SK-N-SH treated with all-trans-retinoic acid at 6 μM for 48 hours (cell line): ENCODE results near the gene JPT2.

Experiments
- ARNTL ChIP-seq: fragments of 450-650 bp; formaldehyde crosslinking; IDR thresholded peaks from 2 replicates; pipeline ENCODE4 v1.5.0; 2020; ENCODE audit warnings: low read depth, mild to moderate bottlenecking, moderate library complexity, borderline replicate concordance
- BACH2 ChIP-seq: fragments of 250-450 bp; sonication (Bioruptor Pico); IDR thresholded peaks from 2 replicates; pipeline ENCODE4 v1.9.0; 2021; ENCODE audit warnings: mild to moderate bottlenecking, borderline replicate concordance
- ESRRG ChIP-seq: fragments of 250-450 bp; sonication (Bioruptor Pico); IDR thresholded peaks from 2 replicates; pipeline ENCODE4 v1.6.1; 2021; ENCODE audit warnings: mild to moderate bottlenecking
- ISL1 ChIP-seq: fragments of 250-450 bp; sonication (Bioruptor Pico); IDR thresholded peaks from 2 replicates; pipeline ENCODE4 v2.1.2; 2022; ENCODE audit warnings: mild to moderate bottlenecking, moderate library complexity
- PPARA ChIP-seq: fragments of 250-450 bp; sonication (Bioruptor Pico); IDR thresholded peaks from 2 replicates; pipeline ENCODE4 v1.5.0; 2020; ENCODE audit warnings: mild to moderate bottlenecking, borderline replicate concordance
- SNAI2 ChIP-seq: fragments of 250-450 bp; sonication (Bioruptor Pico); IDR thresholded peaks from 2 replicates; pipeline ENCODE4 v1.5.0; 2020; ENCODE audit warnings: mild to moderate bottlenecking, moderate library complexity
- ZFP3 ChIP-seq: fragments of 250-450 bp; sonication (Bioruptor Pico); IDR thresholded peaks from 2 replicates; pipeline ENCODE4 v1.5.0; 2020; ENCODE audit warnings: mild to moderate bottlenecking, moderate library complexity
- ZNF565 ChIP-seq: fragments of 450-650 bp; formaldehyde crosslinking; conservative IDR thresholded peaks from 2 replicates; pipeline ENCODE4 v1.5.0; 2020; ENCODE audit warnings: low read depth, mild to moderate bottlenecking, moderate library complexity
- TF ChIP-seq, protein P1 (sequence below): fragments of 250-450 bp; sonication (Bioruptor Pico); IDR thresholded peaks from 2 replicates; pipeline ENCODE4 v1.5.0; 2020; ENCODE audit warnings: mild to moderate bottlenecking, moderate library complexity
- TF ChIP-seq, protein P2 (sequence below): fragments of 250-450 bp; sonication (Bioruptor Pico); IDR thresholded peaks from 2 replicates; pipeline ENCODE4 v1.8.0; 2020; ENCODE audit warnings: mild to moderate bottlenecking, moderate library complexity, borderline replicate concordance

DNA sequence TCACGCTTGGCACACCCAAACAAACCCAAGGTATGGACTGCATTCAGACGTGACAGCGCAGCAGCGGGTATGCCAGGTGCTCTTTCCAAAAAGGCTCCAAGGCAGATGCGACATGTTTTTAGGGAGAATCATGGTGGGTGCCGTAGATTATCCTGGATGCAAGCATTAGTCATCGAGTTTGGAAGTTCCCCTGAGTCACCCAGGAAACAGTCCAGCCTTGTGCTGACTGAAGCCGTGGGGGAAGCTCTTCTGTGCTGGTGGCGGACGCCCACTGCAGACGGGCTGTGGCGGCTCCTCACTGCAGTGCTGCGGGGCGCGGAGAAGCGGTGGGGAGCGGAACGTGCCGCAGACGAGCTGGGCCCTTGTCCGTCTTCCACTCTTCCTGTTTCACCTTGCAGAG is 13.9 kb downstream of the JPT2 start:
- TF ChIP-seq ESRRG (no peak), ZNF565 (no peak), ZFP3 (CRISPR knock-in tag) (0 out of 2 replicates have a peak, but pooled peaks have one; percentile 59), BACH2 (no peak), ISL1 (CRISPR knock-in tag) (no peak), SNAI2 (no peak), PPARA (CRISPR knock-in tag) (no peak), ARNTL (CRISPR knock-in tag) (no peak)
- TF ChIP-seq, protein P1, sequence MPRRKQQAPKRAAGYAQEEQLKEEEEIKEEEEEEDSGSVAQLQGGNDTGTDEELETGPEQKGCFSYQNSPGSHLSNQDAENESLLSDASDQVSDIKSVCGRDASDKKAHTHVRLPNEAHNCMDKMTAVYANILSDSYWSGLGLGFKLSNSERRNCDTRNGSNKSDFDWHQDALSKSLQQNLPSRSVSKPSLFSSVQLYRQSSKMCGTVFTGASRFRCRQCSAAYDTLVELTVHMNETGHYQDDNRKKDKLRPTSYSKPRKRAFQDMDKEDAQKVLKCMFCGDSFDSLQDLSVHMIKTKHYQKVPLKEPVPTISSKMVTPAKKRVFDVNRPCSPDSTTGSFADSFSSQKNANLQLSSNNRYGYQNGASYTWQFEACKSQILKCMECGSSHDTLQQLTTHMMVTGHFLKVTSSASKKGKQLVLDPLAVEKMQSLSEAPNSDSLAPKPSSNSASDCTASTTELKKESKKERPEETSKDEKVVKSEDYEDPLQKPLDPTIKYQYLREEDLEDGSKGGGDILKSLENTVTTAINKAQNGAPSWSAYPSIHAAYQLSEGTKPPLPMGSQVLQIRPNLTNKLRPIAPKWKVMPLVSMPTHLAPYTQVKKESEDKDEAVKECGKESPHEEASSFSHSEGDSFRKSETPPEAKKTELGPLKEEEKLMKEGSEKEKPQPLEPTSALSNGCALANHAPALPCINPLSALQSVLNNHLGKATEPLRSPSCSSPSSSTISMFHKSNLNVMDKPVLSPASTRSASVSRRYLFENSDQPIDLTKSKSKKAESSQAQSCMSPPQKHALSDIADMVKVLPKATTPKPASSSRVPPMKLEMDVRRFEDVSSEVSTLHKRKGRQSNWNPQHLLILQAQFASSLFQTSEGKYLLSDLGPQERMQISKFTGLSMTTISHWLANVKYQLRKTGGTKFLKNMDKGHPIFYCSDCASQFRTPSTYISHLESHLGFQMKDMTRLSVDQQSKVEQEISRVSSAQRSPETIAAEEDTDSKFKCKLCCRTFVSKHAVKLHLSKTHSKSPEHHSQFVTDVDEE (CRISPR knock-in tag) = no peak
- TF ChIP-seq, protein P2, sequence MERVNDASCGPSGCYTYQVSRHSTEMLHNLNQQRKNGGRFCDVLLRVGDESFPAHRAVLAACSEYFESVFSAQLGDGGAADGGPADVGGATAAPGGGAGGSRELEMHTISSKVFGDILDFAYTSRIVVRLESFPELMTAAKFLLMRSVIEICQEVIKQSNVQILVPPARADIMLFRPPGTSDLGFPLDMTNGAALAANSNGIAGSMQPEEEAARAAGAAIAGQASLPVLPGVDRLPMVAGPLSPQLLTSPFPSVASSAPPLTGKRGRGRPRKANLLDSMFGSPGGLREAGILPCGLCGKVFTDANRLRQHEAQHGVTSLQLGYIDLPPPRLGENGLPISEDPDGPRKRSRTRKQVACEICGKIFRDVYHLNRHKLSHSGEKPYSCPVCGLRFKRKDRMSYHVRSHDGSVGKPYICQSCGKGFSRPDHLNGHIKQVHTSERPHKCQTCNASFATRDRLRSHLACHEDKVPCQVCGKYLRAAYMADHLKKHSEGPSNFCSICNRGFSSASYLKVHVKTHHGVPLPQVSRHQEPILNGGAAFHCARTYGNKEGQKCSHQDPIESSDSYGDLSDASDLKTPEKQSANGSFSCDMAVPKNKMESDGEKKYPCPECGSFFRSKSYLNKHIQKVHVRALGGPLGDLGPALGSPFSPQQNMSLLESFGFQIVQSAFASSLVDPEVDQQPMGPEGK (CRISPR knock-in tag) = no peak
